SK-N-SH treated with all-trans-retinoic acid at 6 μM for 48 hours (cell line): Measurements from ENCODE around the gene OR6K2.

Experiments
- ATAC-seq: fragments of 200-7000 bp; cut with Tn5 transposase; 3 replicates; pipeline ENCODE4 v1.9.1; 2020; ENCODE audit warnings: mild to moderate bottlenecking, moderate library complexity
- ARNTL ChIP-seq: fragments of 450-650 bp; formaldehyde crosslinking; IDR thresholded peaks from 2 replicates; pipeline ENCODE4 v1.5.0; 2020; ENCODE audit warnings: low read depth, mild to moderate bottlenecking, moderate library complexity, borderline replicate concordance
- CSDC2 ChIP-seq: fragments of 250-450 bp; sonication (Bioruptor Pico); IDR thresholded peaks from 2 replicates; pipeline ENCODE4 v1.5.0; 2020; ENCODE audit warnings: mild to moderate bottlenecking, moderate library complexity
- ESRRG ChIP-seq: fragments of 250-450 bp; sonication (Bioruptor Pico); IDR thresholded peaks from 2 replicates; pipeline ENCODE4 v1.6.1; 2021; ENCODE audit warnings: mild to moderate bottlenecking
- GLIS3 ChIP-seq: fragments of 250-450 bp; sonication (Bioruptor Pico); IDR thresholded peaks from 2 replicates; pipeline ENCODE4 v1.5.0; 2020; ENCODE audit warnings: mild to moderate bottlenecking, moderate library complexity
- ISL1 ChIP-seq: fragments of 250-450 bp; sonication (Bioruptor Pico); IDR thresholded peaks from 2 replicates; pipeline ENCODE4 v2.1.2; 2022; ENCODE audit warnings: mild to moderate bottlenecking, moderate library complexity
- PPARA ChIP-seq: fragments of 250-450 bp; sonication (Bioruptor Pico); IDR thresholded peaks from 2 replicates; pipeline ENCODE4 v1.5.0; 2020; ENCODE audit warnings: mild to moderate bottlenecking, borderline replicate concordance
- RARB ChIP-seq: fragments of 250-450 bp; sonication (Bioruptor Pico); IDR thresholded peaks from 2 replicates; pipeline ENCODE4 v1.8.0; 2021; ENCODE audit warnings: mild to moderate bottlenecking, moderate library complexity
- TCF4 ChIP-seq: fragments of 250-450 bp; sonication (Bioruptor Pico); IDR thresholded peaks from 2 replicates; pipeline ENCODE4 v1.8.0; 2021; ENCODE audit warnings: mild to moderate bottlenecking, moderate library complexity, borderline replicate concordance
- ZC3H10 ChIP-seq: fragments of 250-450 bp; sonication (Bioruptor Pico); IDR thresholded peaks from 2 replicates; pipeline ENCODE4 v1.5.1; 2021; ENCODE audit warnings: mild to moderate bottlenecking, moderate library complexity
- ZFP3 ChIP-seq: fragments of 250-450 bp; sonication (Bioruptor Pico); IDR thresholded peaks from 2 replicates; pipeline ENCODE4 v1.5.0; 2020; ENCODE audit warnings: mild to moderate bottlenecking, moderate library complexity
- ZFP30 ChIP-seq: fragments of 450-650 bp; formaldehyde crosslinking; IDR thresholded peaks from 2 replicates; pipeline ENCODE4 v1.5.0; 2022; ENCODE audit warnings: mild to moderate bottlenecking, moderate library complexity
- ZNF565 ChIP-seq: fragments of 450-650 bp; formaldehyde crosslinking; conservative IDR thresholded peaks from 2 replicates; pipeline ENCODE4 v1.5.0; 2020; ENCODE audit warnings: low read depth, mild to moderate bottlenecking, moderate library complexity
- ZNF70 ChIP-seq: fragments of 450-650 bp; formaldehyde crosslinking; IDR thresholded peaks from 2 replicates; pipeline ENCODE4 v1.5.0; 2020; ENCODE audit warnings: mild to moderate bottlenecking, moderate library complexity
- ZNF8 ChIP-seq: fragments of 450-650 bp; formaldehyde crosslinking; IDR thresholded peaks from 2 replicates; pipeline ENCODE4 v1.5.0; 2020; ENCODE audit warnings: mild to moderate bottlenecking, moderate library complexity
- TF ChIP-seq, protein P1 (sequence below): fragments of 250-450 bp; sonication (Bioruptor Pico); IDR thresholded peaks from 2 replicates; pipeline ENCODE4 v1.8.0; 2021; ENCODE audit warnings: low read depth, mild to moderate bottlenecking, moderate library complexity, borderline replicate concordance
- TF ChIP-seq, protein P2 (sequence below): fragments of 250-450 bp; sonication (Bioruptor Pico); IDR thresholded peaks from 2 replicates; pipeline ENCODE4 v1.5.1; 2021; ENCODE audit warnings: mild to moderate bottlenecking, moderate library complexity
- TF ChIP-seq, protein P3 (sequence below): fragments of 250-450 bp; sonication (Bioruptor Pico); IDR thresholded peaks from 2 replicates; pipeline ENCODE4 v1.5.1; 2020; ENCODE audit warnings: low read depth, mild to moderate bottlenecking, moderate library complexity
- TF ChIP-seq, protein P4 (sequence below): fragments of 250-450 bp; sonication (Bioruptor Pico); IDR thresholded peaks from 2 replicates; pipeline ENCODE4 v1.5.0; 2020; ENCODE audit warnings: mild to moderate bottlenecking, moderate library complexity

The OR6K2 gene

DNA sequence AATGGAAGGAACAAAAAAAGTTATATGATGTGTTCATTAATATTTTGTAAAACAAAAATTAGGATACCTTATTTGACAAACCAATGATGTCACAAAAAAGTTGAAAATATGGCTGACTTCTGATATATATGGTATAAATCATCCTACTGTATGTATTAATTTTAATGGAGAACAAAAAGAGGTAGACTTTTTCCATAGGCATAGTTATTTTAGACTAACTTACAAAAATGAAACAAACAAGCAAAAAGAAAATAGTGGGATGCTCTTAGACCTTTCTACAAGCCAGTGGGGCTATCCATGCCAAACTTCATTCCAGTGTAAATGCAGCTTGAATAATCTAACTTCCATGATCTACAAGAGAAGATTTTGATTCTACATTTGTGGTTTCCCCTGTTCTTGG is 13.4 kb downstream of the OR6K2 start:
- no peak for ATAC-seq
- TF ChIP-seq ARNTL (CRISPR knock-in tag) (no peak), ZNF70 (CRISPR knock-in tag) (no peak), GLIS3 (CRISPR knock-in tag) (no peak), ESRRG (CRISPR knock-in tag) (no peak), CSDC2 (no peak), ZNF8 (no peak), RARB (CRISPR knock-in tag) (no peak), ZFP30 (CRISPR knock-in tag) (no peak), ISL1 (no peak), ZFP3 (CRISPR knock-in tag) (no peak), TCF4 (CRISPR knock-in tag) (no peak)
- TF ChIP-seq, protein P1, sequence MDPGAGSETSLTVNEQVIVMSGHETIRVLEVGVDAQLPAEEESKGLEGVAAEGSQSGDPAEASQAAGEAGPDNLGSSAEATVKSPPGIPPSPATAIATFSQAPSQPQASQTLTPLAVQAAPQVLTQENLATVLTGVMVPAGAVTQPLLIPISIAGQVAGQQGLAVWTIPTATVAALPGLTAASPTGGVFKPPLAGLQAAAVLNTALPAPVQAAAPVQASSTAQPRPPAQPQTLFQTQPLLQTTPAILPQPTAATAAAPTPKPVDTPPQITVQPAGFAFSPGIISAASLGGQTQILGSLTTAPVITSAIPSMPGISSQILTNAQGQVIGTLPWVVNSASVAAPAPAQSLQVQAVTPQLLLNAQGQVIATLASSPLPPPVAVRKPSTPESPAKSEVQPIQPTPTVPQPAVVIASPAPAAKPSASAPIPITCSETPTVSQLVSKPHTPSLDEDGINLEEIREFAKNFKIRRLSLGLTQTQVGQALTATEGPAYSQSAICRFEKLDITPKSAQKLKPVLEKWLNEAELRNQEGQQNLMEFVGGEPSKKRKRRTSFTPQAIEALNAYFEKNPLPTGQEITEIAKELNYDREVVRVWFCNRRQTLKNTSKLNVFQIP, result no peak
- TF ChIP-seq, protein P2, sequence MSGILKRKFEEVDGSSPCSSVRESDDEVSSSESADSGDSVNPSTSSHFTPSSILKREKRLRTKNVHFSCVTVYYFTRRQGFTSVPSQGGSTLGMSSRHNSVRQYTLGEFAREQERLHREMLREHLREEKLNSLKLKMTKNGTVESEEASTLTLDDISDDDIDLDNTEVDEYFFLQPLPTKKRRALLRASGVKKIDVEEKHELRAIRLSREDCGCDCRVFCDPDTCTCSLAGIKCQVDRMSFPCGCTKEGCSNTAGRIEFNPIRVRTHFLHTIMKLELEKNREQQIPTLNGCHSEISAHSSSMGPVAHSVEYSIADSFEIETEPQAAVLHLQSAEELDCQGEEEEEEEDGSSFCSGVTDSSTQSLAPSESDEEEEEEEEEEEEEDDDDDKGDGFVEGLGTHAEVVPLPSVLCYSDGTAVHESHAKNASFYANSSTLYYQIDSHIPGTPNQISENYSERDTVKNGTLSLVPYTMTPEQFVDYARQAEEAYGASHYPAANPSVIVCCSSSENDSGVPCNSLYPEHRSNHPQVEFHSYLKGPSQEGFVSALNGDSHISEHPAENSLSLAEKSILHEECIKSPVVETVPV (CRISPR knock-in tag), result no peak

DNA sequence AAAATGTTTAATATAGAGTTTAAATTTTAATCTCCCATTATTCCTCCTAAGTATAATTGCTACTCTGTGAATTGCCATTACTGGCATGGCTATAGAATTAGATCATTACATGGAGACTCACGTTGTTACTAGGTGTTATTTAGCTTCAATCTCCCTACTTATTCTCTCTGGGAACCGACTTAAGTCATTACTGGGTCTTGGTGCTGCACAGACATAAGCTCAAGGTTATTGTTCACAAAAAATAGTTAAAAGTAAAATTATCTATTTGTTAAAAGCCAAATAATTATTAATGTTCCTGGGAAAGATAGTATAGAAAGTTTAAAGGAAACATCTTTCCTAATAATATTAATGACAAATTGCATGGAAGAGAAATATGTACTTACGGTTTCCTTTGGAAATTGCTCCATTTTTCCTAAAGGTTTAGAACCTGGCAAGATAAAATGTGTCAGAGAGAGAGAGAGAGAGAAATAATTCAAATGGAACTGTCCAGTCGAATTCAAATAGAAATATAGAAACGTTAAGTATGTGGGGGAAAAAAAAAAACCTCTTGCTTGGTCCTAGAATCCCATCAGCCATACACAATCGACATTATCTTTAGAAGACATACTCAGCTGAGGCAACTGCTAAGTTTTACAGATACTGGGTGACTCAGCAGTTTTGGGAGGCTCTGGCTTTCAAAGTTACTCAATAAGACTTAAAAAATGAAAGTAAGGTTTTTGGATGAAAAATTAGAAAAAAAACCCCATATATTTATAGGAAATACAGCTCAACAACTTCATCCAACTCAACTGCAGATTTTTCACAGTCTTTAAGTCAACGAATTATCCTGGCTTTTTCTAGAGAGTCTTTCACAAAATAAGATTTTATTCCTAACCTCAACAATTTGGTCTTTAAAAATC is 14.1 kb downstream of the OR6K2 start, which contains the start of gene SPTA1:
Gene SPTA1 (minus strand): TSS at position 605 of the 899 bp plus-strand sequence. CDS start 198 bp downstream, at position 407.
- no peak for ATAC-seq
- TF ChIP-seq ZFP30 (CRISPR knock-in tag) (no peak), ZNF565 (CRISPR knock-in tag) (no peak), ZNF8 (no peak), CSDC2 (no peak), ZFP3 (CRISPR knock-in tag) (no peak), ESRRG (CRISPR knock-in tag) (no peak), ZC3H10 (CRISPR knock-in tag) (no peak)
- TF ChIP-seq, protein P2 (CRISPR knock-in tag), result no peak
- TF ChIP-seq, protein P3, sequence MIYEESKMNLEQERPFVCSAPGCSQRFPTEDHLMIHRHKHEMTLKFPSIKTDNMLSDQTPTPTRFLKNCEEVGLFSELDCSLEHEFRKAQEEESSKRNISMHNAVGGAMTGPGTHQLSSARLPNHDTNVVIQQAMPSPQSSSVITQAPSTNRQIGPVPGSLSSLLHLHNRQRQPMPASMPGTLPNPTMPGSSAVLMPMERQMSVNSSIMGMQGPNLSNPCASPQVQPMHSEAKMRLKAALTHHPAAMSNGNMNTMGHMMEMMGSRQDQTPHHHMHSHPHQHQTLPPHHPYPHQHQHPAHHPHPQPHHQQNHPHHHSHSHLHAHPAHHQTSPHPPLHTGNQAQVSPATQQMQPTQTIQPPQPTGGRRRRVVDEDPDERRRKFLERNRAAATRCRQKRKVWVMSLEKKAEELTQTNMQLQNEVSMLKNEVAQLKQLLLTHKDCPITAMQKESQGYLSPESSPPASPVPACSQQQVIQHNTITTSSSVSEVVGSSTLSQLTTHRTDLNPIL (CRISPR knock-in tag), result no peak
- TF ChIP-seq, protein P1, result no peak
- TF ChIP-seq, all 23 proteins: peak for 0

DNA sequence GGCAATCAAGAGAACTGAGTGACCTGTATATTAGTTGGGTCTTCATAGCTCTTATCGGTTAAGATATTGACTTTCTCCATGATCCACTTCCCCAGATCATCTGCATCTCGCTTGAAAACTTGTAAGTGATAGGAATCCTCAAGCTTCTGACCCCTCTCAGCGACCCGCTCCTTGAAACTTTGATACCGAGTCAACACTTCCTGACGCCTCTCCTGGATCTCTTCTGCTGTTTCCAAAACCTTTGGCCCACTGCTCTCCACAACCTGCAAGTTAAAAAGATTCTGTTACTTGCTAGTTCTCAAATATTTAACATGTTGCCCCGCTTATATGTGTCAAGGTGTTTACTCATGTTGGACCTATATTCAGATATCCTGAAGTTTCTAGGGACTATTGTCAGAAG is 15.4 kb downstream of the OR6K2 start:
- ATAC-seq, result no peak
- TF ChIP-seq PPARA (CRISPR knock-in tag), result no peak
- TF ChIP-seq ZNF8, result no peak
- TF ChIP-seq, protein P4, sequence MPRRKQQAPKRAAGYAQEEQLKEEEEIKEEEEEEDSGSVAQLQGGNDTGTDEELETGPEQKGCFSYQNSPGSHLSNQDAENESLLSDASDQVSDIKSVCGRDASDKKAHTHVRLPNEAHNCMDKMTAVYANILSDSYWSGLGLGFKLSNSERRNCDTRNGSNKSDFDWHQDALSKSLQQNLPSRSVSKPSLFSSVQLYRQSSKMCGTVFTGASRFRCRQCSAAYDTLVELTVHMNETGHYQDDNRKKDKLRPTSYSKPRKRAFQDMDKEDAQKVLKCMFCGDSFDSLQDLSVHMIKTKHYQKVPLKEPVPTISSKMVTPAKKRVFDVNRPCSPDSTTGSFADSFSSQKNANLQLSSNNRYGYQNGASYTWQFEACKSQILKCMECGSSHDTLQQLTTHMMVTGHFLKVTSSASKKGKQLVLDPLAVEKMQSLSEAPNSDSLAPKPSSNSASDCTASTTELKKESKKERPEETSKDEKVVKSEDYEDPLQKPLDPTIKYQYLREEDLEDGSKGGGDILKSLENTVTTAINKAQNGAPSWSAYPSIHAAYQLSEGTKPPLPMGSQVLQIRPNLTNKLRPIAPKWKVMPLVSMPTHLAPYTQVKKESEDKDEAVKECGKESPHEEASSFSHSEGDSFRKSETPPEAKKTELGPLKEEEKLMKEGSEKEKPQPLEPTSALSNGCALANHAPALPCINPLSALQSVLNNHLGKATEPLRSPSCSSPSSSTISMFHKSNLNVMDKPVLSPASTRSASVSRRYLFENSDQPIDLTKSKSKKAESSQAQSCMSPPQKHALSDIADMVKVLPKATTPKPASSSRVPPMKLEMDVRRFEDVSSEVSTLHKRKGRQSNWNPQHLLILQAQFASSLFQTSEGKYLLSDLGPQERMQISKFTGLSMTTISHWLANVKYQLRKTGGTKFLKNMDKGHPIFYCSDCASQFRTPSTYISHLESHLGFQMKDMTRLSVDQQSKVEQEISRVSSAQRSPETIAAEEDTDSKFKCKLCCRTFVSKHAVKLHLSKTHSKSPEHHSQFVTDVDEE, result no peak
- no peak for TF ChIP-seq RARB (CRISPR knock-in tag)
- TF ChIP-seq TCF4 (CRISPR knock-in tag), result no peak
- TF ChIP-seq ESRRG (CRISPR knock-in tag), result no peak
- TF ChIP-seq, protein P3 (CRISPR knock-in tag), result no peak
- no peak for TF ChIP-seq ZNF70 (CRISPR knock-in tag)
- no peak for TF ChIP-seq ARNTL (CRISPR knock-in tag)
